Measurements from ENCODE around the gene NRP2. TPM values are rescaled to one million over a fixed set of nuclear protein-coding genes. Genes with fewer than 3 reads are reported as not detected.

NRP2 gene
- total RNA-seq, 1 donor from 2014 or later: 76.7 TPM

- Histone ChIP-seq H3K4me1 (ENCODE audit: insufficient read depth, low read length) (peaks cover 29% of the 10 kb centered on the region), H3K36me3 (ENCODE audit: insufficient read depth, low read length) (peaks cover 4% of the 10 kb centered on the region), H3K9ac (ENCODE audit: low read length) (peak overlapping the region; percentile 92), H3K4me2 (ENCODE audit: low read length) (peak overlapping the region; percentile 92), H3K4me3 (ENCODE audit: insufficient read depth, low read depth, low read length) (peak overlapping the region; percentile 80), H3K9me3 (ENCODE audit: insufficient read depth, low read depth, low read length) (no peaks in the 10 kb centered on the region), H2AFZ (ENCODE audit: low read depth, low read length) (peak overlapping the region; percentile 3), H4K20me1 (ENCODE audit: insufficient read depth, low read length) (peaks cover 43% of the 10 kb centered on the region), H3K79me2 (ENCODE audit: insufficient read depth, low read length) (peaks cover 97% of the 10 kb centered on the region), H3K27me3 (ENCODE audit: insufficient read depth, low read length) (no peaks in the 10 kb centered on the region), H3K27ac (ENCODE audit: low read depth, low read length) (peak overlapping the region; percentile 43)
- FAIRE-seq (no peak), DNase-seq (ENCODE audit: low read depth) (no peak)
- Mint-ChIP-seq H3K9me3 (ENCODE audit: unreplicated experiment) (no peaks in the 10 kb centered on the region), H3K4me3 (ENCODE audit: unreplicated experiment) (peak overlapping the region; percentile 89), H3K36me3 (ENCODE audit: low read depth, unreplicated experiment) (peaks cover 2% of the 10 kb centered on the region), H3K4me1 (ENCODE audit: low read depth, unreplicated experiment) (peaks cover 20% of the 10 kb centered on the region), H3K27ac (ENCODE audit: unreplicated experiment) (no peak overlapping the region), H3K27me3 (ENCODE audit: low read depth, unreplicated experiment) (no peaks in the 10 kb centered on the region)
- TF ChIP-seq EZH2 (IDR thresholded peaks at IDR 0.05; ENCODE audit: insufficient read depth, low read length): no peak
- TF ChIP-seq, protein P1, sequence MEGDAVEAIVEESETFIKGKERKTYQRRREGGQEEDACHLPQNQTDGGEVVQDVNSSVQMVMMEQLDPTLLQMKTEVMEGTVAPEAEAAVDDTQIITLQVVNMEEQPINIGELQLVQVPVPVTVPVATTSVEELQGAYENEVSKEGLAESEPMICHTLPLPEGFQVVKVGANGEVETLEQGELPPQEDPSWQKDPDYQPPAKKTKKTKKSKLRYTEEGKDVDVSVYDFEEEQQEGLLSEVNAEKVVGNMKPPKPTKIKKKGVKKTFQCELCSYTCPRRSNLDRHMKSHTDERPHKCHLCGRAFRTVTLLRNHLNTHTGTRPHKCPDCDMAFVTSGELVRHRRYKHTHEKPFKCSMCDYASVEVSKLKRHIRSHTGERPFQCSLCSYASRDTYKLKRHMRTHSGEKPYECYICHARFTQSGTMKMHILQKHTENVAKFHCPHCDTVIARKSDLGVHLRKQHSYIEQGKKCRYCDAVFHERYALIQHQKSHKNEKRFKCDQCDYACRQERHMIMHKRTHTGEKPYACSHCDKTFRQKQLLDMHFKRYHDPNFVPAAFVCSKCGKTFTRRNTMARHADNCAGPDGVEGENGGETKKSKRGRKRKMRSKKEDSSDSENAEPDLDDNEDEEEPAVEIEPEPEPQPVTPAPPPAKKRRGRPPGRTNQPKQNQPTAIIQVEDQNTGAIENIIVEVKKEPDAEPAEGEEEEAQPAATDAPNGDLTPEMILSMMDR (IDR thresholded peaks at IDR 0.05; ENCODE audit: insufficient read depth, low read depth, low read length): no peak
These were observed 4.7 kb downstream of the NRP2 start for GRCh38 chr2:205686783-205687640.

DNA sequence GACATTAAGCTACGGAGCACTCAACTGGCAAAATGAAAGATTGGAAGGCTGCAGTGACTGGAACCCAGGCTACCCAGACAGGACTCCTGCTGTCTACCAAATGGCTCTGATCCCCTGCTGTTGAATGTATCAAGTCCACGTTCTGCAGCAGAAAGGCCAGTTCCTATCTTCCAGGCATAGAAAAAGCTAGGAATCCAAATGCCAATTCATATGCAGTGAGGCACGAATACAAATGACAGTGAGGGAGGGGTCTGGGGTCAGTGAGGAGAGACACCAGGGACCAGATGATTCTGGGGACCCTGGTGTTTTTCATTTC is 5.3 kb downstream of the NRP2 start:
- Histone ChIP-seq H3K9ac (ENCODE audit: low read length) (peak overlapping the region; percentile 4), H3K79me2 (ENCODE audit: insufficient read depth, low read length) (peaks cover 100% of the 10 kb centered on the region), H2AFZ (ENCODE audit: low read depth, low read length) (no peak overlapping the region), H4K20me1 (ENCODE audit: insufficient read depth, low read length) (peaks cover 43% of the 10 kb centered on the region), H3K4me1 (ENCODE audit: insufficient read depth, low read length) (peaks cover 33% of the 10 kb centered on the region), H3K4me3 (ENCODE audit: insufficient read depth, low read depth, low read length) (no peak overlapping the region), H3K36me3 (ENCODE audit: insufficient read depth, low read length) (peaks cover 4% of the 10 kb centered on the region), H3K9me3 (ENCODE audit: insufficient read depth, low read depth, low read length) (no peaks in the 10 kb centered on the region), H3K27ac (ENCODE audit: low read depth, low read length) (no peak overlapping the region), H3K27me3 (ENCODE audit: insufficient read depth, low read length) (no peaks in the 10 kb centered on the region), H3K4me2 (ENCODE audit: low read length) (peak overlapping the region; percentile 92)
- Mint-ChIP-seq H3K9me3 (ENCODE audit: unreplicated experiment) (no peaks in the 10 kb centered on the region), H3K4me1 (ENCODE audit: low read depth, unreplicated experiment) (peaks cover 25% of the 10 kb centered on the region), H3K36me3 (ENCODE audit: low read depth, unreplicated experiment) (peaks cover 2% of the 10 kb centered on the region), H3K27ac (ENCODE audit: unreplicated experiment) (no peak overlapping the region), H3K4me3 (ENCODE audit: unreplicated experiment) (no peak overlapping the region), H3K27me3 (ENCODE audit: low read depth, unreplicated experiment) (no peaks in the 10 kb centered on the region)
- TF ChIP-seq, protein P1 (IDR thresholded peaks at IDR 0.05; ENCODE audit: insufficient read depth, low read depth, low read length): no peak
- TF ChIP-seq EZH2 (IDR thresholded peaks at IDR 0.05; ENCODE audit: insufficient read depth, low read length): no peak
- DNase-seq (ENCODE audit: low read depth) (no peak), FAIRE-seq (no peak)

Data from astrocyte (in vitro differentiated cells and primary cell).